H1 (cell line): Measurements from ENCODE around the gene KIFC1. TPM values are rescaled to one million over a fixed set of nuclear protein-coding genes. Genes with fewer than 3 reads are reported as not detected.

Source experiments
- ATF3 ChIP-seq: IDR thresholded peaks from 2 replicates; pipeline ENCODE4 v1.6.1; 2011; ENCODE audit warnings: low read depth, mild to moderate bottlenecking, low read length; ENCODE audit not compliant: insufficient read depth
- CREB1 ChIP-seq: IDR thresholded peaks from 2 replicates; pipeline ENCODE4 v1.6.1; 2012; ENCODE audit warnings: inconsistent platforms
- HDAC6 ChIP-seq: IDR thresholded peaks from one replicate; pipeline ENCODE4 v1.7.1; 2012; ENCODE audit warnings: low read depth, mild to moderate bottlenecking, inconsistent platforms, low read length, moderate library complexity
- TAF7 ChIP-seq: optimal IDR thresholded peaks from 2 replicates; pipeline ENCODE3; 2011; ENCODE audit warnings: low read depth, mild to moderate bottlenecking, inconsistent platforms, low read length, moderate library complexity, borderline replicate concordance
- USF2 ChIP-seq: IDR thresholded peaks from 2 replicates; pipeline ENCODE4 v1.6.1; 2011; ENCODE audit warnings: low read length, improper control_type of control experiment
- polyA plus RNA-seq, 7 experiments: library from polyadenylated mRNA; depleted of rRNA in 3 of 7; stranded (reverse) in 5 of 7; unstranded in 2 of 7; fragments of >200 nt in 5 of 7; fragments of 200-250 nt in 2 of 7; gene quantifications; 1 replicate in 5 of 7; 2 replicates in 1 of 7; 4 replicates in 1 of 7; pipeline versions ENCODE4 v1.2.1 to v1.2.3, GENCODE V29; 2011 to 2013; ENCODE audit warnings: missing spikeins in 2 of 7, mixed read lengths in 2 of 7
- total RNA-seq: library from RNA; stranded (reverse); fragmentation: NEBNext Ultra II Directional; extraction: Animal tissue kit (Norgen Biotek cat#: 25700); gene quantifications from 2 replicates; pipeline ENCODE4 v1.2.1, GENCODE V29; 2021

Gene KIFC1
- total and polyA plus RNA-seq, 2 of the 8 experiments (the other 6 are each of a cell fraction or from before 2014, with no cell fraction given): 46.6 to 64.3 TPM

GRCh38 chr6:33453393-33454008, 61.9 kb downstream of the KIFC1 start (continued):
- no peak for TF ChIP-seq USF2
- no peak for TF ChIP-seq HDAC6
- TF ChIP-seq CREB1: no peak
- TF ChIP-seq ATF3: no peak
- TF ChIP-seq TAF7: no peak
